GM19351 (cell line): ENCODE results near the gene GRIK2.

Source experiments
- ATAC-seq: cut with Tn5 transposase; IDR thresholded peaks from one replicate; pipeline ENCODE4 v1.9.1; 2021; ENCODE audit warnings: mild to moderate bottlenecking, moderate library complexity; ENCODE audit not compliant: unreplicated experiment

GRIK2 gene

DNA sequence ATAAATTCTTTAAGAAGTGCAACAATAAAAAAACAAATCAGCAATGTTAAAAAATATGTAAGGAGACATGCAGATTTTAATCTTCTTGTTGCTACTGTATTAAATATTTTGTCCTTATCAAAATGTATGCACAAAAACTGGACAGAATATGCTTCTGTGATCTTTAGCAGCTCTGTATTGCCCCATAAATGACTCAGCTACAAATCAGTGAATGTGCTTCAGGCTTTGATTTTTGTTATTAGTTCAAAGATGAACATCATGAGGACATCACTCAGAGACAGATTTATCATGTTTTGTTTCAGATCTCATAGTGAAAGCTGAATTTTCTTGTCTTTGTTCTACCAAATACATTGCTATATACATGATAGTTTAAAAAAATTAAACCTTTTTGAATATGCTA is 312.4 kb downstream of the GRIK2 start:
- no peak for ATAC-seq

DNA sequence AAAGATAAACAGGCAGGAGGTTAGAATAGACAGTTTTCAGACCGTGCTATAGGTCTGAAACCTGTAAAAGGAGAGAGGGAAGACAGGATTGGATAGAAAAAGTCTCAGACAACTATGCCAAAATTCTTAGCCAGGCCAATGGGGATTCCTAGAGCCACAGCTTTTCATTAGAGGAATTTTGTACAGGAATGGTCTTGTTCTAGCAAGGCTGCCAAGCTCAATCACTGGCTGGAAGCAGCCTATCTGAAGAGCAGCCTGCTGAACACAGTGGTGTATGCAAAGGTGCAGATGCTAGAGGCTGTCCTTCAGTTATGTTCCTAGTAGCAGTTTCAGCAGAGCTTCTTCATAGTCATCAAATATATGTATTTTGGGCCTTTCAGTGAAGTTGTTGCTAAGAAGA is 313.1 kb downstream of the GRIK2 start:
- ATAC-seq: no peak

DNA sequence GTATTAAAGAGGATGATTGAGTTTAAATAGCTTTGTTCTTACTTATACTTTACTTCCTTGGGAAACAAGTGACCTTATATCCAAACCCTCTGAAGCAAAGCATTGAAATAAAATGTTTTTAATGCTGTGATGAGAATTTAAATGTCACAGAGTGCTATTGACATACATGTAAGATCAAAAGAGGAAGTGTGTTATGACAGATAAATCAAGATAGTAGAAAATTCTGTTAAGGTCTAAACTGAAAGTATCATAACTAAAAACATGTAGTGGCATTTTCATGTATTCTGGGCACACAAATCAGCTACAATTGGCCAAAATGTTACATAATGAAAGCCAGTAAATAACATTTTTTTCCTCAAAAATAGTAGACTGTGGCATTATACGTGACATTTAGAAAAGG is 318.0 kb downstream of the GRIK2 start:
- ATAC-seq: peak; percentile 73

DNA sequence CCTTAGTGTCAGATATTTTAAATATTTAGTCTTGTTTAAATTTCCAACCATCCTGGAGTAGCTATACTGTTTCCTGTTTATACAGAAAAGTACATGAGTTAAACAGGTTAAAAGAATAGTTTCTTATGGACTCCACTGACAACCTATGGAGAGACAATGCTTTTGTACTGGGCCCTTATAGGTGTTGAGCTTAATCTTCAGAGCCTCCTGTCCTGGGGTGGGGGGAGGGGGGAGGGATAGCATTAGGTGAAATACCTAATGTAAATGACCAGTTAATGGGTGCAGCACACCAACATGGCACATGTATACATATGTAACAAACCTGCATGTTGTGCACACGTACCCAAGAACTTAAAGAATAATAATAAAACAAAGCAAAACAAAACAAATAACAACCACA is 322.9 kb downstream of the GRIK2 start:
- ATAC-seq: no peak

- no peak for ATAC-seq
Measured at GRCh38 chr6:101716810-101717209, 323.3 kb downstream of the GRIK2 start.

- no peak for ATAC-seq
Measured at GRCh38 chr6:101719521-101719920, 326.0 kb downstream of the GRIK2 start.

DNA sequence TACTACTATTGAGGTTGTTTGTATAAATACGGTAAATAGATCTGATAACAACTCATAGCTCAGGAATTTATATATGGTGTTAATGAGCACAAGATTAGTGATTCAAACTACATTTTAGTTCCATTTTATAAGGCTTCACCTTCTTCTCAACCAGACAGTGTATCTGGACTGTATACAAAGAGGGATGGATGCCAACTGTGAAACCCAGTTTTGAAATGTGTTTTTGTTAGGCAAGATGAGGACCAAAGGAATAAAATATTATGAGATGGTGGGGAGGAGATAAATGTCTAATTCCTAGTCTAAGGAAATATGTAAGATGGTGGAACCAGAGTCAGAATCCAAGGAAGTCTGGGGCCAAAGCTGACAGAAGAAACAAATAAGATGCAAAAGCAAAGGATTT is 329.0 kb downstream of the GRIK2 start:
- no peak for ATAC-seq

DNA sequence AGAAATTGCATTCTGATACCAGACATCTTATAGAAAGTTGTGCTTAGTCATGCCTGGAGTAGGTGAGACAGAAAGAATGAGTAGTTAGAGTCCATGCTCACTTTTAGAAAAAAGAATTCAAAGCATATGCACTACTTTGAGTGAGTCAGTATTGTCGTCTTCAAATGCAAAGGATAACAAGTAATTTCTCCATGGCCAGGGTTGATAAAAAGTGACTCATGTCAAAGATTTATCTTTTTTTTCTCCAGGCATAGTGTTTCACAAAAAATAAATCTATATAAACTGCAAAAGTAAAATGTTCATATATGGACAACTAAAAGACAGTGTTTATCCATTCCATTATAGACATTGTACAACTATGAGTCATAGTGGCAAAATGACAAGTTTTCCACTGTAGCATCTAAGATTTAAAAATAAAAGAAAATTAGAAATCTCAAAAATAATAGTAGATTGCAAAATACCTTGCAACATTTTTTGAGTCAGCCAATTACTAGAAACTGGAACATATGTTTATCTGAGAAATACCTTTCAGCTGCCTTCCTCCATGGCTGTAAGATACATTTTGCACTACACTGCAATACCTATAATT is 329.6 kb downstream of the GRIK2 start:
- no peak for ATAC-seq

- no peak for ATAC-seq
Measured at GRCh38 chr6:101728388-101728787, 334.9 kb downstream of the GRIK2 start.

DNA sequence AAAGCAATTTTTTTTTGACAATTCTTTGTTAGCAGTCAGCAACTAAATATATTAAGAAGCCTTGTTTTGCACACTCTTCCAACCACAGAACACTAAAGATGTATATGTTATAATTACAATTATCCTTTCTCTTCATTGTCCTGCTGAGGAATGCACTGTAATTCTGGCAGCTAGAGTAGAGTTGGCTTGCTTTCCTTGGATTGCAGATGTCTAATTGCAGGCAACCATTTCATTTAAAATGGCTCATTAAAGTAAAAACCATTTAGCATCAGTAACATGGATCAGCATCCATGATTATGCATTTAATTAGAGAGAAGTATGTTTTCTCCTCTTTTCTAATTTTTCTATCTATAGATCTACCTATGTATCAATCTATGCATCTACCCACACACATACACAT is 335.4 kb downstream of the GRIK2 start:
- ATAC-seq: no peak

DNA sequence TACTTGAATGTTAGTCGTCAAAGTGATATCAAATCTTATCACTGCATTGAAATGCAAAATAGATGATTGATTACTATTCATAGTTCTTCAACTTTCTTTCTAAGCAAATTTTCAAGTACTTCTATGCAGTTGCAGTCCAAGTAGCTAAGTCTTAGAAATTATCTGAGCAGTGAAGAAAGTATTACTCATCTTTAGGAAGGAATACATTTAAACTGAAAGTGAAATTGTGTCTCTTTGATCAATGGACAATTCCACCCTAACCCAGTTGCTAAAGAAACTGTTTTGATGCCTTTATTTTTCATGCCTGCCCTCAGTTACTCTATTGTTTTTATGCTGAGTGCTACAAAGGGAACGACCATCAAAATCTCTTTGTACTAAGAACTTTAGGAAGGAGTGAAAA is 337.4 kb downstream of the GRIK2 start:
- no peak for ATAC-seq

GRCh38 chr6:101733899-101734298 is 340.4 kb downstream of the GRIK2 start:
- ATAC-seq: no peak

DNA sequence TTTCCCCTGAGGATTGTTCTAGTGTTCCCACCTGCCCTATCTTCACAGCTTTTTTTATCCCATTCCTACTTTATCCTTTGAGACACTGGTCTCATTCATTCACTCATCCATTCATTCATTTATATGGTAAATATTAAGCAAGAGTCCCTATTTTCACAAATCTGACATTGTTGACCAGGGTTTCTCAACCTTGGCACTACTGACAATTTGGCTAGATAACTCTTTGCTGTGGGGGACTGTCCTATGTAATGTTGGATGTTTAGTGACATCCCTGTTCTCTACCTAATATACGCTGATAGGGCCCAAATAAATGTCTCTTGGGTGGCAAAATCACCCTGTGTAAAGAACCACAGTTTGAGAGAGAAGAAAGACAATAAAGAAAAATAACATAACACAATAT is 345.0 kb downstream of the GRIK2 start:
- no peak for ATAC-seq

- no peak for ATAC-seq
Measured at GRCh38 chr6:101740631-101741030, 347.1 kb downstream of the GRIK2 start.

DNA sequence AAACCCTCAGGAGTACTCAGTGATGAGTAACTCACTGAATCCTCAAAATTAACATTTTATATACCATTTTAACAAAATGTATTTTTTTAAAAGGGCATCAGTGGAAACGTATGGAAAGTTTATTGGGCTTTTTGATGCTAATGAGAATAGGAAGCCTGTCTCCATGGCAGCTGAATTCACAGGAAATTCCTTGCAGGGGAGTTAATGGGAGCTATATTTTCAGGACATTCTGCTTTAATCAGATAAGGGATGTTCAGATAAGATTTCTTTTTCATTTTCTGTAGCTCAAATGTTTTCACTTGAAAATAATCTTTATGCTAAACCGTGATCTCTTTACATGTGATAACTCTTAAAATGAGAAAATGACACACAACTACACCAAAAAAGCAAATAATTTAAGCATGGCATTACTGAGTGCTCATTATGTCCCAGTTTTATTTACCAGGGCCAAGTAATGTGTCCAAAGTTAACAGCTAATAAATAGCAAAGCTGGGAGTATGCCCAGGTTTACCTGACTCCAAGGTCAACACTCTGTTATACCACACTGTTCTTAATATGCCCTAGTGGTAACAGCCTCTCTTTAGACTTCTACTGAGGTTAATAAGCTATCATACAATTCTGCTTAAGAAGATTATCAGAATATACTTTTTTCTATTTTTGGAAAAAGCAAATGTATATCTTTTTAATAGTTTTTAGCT is 348.1 kb downstream of the GRIK2 start:
- ATAC-seq: no peak

DNA sequence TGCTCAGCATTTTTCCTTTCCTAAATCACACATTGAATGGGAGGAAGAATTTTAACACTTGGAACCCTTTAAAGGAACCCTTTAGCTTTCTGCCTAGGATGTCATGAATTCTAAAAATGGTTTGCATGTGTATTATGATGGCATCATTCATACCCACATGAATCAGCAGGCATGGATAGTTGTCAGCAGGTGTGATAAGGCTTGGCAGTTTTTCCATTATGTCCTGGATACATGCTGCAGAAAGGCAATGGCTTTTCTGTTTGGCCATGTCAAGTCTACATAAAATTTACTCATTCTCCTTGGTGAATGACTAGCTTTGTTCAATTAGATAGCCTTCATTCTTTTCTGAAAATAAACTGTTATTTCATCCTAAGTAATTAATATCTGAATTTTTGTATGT is 353.7 kb downstream of the GRIK2 start:
- no peak for ATAC-seq

DNA sequence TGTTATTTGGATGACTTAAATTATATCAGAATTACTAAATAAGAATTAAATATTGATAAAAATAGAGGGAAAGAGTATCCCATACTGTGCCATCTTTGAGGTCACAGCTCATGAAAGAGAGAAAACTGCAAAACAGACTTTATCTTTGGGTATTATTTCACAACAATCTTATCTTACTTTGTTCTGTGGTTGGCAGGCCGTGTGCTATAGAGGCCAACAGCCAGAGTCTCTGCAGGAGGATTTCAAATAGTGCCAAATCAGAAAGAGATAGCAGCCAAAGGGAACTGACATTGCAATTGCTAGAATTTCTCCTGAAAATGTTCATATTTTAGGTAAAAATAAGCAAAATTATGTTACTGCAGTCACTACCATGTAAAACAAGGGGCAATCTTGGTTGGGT is 354.2 kb downstream of the GRIK2 start:
- ATAC-seq: no peak

- no peak for ATAC-seq
Measured at GRCh38 chr6:101755931-101756330, 362.4 kb downstream of the GRIK2 start.

DNA sequence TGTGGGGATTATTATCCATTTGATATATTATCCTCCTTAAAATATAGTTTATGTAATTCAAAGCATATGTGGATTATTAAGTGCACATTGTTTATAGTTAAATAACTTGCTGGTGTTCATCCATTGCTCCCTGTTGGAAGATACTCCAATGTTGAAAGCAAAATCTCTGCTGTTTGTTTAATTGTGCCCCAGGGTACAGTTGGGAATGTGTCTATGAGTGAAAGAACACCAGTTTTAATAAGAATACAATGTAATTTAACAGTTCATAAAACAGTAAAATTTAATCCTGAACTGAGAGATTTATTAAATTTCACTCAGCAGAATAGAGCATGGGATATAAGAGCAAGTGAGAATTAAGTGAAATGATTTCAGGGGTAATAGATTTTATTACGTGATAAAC is 364.9 kb downstream of the GRIK2 start:
- no peak for ATAC-seq

GRCh38 chr6:101760843-101761621 is 367.5 kb downstream of the GRIK2 start:
- no peak for ATAC-seq

- no peak for ATAC-seq
Measured at GRCh38 chr6:101762851-101763250, 369.3 kb downstream of the GRIK2 start.

DNA sequence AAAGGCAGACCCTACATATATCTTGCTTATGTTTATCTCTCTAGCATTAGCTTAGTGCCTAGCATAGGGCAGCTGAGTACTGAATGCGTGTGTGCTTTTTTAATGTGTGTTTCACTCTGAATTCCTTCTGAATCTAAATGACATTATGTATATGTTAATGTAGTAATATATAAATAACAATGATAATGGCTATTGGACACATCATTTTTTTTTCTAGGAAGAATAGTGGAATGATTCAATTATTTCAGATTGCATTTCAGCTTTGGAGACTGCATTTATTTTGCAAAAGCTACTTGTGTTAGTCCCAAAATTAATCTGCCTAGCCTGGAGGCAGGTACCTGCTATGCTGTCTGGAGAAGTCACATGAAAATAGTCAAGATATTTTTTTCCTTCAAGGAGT is 371.8 kb downstream of the GRIK2 start:
- ATAC-seq: no peak
